NCI-H774 (cell line): Measurements from ENCODE around the gene KIF17.

Experiments
- DNase-seq: peaks from one replicate; lab custom pipeline; 2025; lab: John Stamatoyannopoulos, UW

Gene KIF17

GRCh38 chr1:20625176-20626097 is 92.4 kb downstream of the KIF17 start:
- DNase-seq, result no peak

DNA sequence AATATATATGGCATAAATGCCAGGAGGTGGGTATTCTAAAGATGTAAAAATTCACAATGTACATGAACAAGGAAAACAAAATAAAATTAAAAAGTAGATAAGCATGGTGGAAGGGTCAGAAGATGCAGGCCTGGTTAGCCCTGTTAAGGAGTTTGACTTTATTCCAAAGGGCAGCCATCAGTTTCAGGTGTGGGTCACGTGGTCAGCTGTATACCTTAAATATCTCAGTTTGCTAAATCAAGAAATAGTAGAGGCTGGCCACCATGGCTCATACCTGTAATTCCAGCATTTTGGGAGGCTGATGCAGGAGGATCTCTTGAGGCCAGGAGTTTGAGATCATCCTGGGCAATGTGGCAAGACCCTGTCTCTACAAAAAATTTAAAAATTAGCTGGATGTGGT is 93.1 kb downstream of the KIF17 start:
- DNase-seq, result no peak

- no peak for DNase-seq
Measured at GRCh38 chr1:20621012-20621411, 96.8 kb downstream of the KIF17 start.

GRCh38 chr1:20619999-20620398 is 97.8 kb downstream of the KIF17 start:
- no peak for DNase-seq

- no peak for DNase-seq
Measured at GRCh38 chr1:20618550-20618949, 99.3 kb downstream of the KIF17 start.

GRCh38 chr1:20616847-20617487 is 100.8 kb downstream of the KIF17 start:
- DNase-seq, result no peak

GRCh38 chr1:20615946-20616846 is 101.6 kb downstream of the KIF17 start:
- DNase-seq, result no peak

GRCh38 chr1:20614131-20614579 is 103.7 kb downstream of the KIF17 start:
- DNase-seq, result no peak
